Erythroblast (primary cell): ENCODE data around the gene TPO.

Experiments
- DNase-seq, 2 experiments: peaks; one replicate each; lab custom pipeline; 2025; lab: John Stamatoyannopoulos, UW
- GATA1 ChIP-seq: IDR thresholded peaks from 2 replicates; pipeline ENCODE4 v1.6.1; 2011; ENCODE audit warnings: low read depth, mild to moderate bottlenecking, control low read depth, low read length, moderate library complexity
- POLR2A ChIP-seq: IDR thresholded peaks from 2 replicates; pipeline ENCODE4 v1.6.1; 2011; ENCODE audit warnings: mild to moderate bottlenecking, low read length

TPO gene

DNA sequence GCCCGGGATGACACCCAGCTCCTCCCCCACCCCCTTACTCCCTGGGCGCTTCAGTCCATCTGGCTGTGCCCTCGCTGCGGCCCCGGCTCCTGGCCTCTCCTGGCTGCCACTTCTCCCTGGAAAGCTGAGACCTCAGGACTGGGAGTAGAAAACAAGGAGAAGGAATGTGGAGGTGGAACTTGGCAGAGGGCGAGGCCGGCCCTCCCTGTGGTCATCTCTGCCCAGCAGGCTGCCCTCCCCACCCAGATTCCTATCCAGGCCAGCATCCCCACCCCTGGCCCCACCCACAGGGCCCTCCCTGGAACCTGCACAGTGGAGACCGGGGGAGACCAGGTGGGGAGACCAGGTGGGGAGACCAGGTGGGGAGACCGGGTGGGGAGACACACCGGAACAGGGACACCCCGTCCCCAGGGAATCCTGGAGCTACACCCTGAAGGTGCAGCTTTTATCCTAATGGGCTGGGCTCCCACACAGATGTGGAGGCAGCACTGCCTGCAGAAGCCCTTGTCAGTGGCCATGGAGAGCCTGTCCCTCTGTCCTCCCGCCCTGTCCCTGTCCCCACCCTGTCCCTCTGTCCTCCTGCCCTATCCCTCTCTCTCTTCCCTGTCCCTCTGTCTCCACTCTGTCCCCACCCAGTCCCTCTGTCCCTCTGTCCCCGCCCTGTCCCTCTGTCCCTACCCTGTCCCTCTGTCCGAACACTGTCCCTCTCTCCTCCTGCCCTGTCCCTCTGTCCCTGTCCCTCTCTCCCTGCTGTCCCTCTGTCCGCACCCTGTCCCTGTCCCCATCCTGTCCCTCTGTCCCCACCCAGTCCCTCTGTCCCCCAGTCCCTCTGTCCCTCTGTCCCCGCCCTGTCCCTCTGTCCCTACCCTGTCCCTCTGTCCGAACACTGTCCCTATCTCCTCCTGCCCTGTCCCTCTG is 173.9 kb downstream of the TPO start:
- TF ChIP-seq POLR2A: no peak
- no peak for TF ChIP-seq GATA1
- DNase-seq: no peak

DNA sequence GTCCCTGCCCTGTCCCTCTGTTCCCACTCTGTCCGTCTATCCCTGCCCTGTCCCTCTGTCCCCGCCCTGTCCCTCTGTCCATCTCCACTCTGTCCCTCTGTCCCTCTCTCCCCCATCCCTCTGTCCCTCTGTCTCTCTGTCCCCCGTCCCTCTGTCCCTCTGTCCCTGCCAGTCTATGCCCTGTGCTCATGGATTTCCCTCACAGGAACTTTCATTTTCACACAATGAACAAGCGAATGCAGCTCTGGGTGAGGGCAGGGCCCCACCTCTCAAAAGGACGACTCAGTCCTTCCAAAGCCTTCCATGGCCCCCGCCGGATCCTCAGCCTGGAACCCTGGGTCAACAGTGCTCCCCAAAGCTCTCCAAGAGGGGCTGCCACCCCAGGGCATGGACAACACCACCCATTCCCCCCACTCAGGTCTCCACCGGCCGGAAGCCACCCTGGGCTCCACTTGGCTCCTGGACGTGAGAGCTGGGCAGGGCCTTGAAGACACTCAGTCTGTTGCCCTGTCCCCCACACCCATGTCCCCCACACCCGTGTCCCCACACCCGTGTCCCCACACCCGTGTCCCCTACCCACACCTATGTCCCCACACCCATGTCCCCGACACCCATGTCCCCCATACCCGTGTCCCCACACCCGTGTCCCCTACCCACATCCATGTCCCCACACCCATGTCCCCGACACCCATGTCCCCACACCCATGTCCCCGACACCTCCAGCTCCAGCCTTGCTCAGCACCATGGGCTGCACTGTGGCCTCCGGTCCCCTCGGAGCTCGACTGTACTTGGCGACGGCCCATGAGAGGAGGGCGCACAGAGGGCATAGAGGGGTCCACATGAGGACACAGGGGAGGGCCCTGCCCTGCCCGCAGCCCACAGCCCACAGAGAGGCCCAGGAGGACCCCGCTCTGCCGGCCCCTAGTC is 175.1 kb downstream of the TPO start:
- no peak for DNase-seq
- TF ChIP-seq POLR2A: no peak

DNA sequence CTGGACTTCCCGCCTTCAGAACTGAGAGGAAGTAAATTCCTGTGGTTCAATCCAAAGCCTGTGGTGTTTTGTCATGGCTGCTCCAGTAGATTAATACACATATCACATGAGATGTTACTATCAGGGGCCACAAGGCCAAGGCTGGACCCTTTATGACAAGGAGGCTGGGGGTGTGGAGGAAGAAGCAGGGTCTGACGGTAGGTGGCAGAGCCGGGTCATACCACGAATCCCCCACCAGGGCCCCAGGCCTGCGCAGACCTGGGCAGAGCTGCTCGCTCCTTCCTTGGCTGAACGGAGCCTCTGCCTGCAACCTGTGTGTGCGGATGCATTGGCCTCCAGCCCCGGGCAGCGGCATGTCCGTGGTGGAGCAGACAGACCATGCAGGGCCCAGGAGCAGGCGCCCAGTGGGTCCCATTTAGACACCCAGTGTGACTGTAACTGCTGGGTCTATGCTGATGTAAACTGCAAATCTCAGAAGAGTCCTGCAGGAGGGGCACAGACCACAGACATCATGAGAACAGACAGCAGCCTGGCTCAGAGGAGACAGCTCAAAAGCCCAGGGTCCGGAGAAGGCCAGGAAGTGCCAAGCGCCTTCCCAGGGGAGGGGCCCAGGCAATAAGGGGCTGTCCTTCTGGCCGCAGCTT is 175.8 kb downstream of the TPO start:
- no peak for TF ChIP-seq GATA1
- no peak for TF ChIP-seq POLR2A
- no peak for DNase-seq

DNA sequence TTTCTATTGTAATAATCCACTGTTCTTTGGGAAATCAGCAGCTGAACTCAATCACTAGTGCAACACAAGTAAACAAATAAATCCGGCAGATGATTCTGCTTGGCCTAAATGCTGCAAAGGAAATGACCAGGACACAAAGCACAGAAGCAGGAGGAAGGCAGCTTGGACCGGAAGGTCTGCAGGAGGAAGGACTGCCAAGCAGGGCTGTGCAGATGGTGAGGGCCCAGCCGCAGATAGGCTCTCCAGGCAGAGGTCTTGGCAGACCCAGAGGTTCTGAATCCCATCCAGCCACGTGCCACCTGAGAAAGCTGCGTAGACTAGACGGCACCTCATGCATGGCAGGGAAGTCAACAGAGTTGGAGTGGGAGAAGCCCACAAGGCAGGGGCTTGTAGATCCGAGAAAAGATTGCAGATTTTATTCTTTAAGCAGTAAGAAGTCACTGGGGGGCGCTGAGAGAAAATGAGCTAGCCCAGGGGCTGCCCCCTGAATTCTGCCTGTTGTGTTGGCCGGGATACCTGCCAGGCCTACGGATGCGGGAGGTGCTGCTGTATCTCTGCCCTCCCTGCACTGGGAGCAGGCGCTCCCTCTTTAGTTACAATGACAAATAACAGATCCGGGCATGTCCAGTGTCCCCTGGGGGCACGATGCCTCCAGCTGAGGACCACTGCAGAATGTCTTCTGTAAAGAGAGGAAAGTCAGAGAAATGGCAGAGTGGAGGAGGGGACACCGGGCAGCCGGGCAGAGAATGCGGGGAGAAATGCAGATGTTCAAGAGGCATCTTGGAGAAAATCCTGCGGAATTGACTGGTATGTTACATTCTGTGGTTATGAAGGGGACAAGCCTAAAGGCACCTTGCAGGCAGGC is 177.6 kb downstream of the TPO start:
- DNase-seq: no peak
- TF ChIP-seq POLR2A (no peak), GATA1 (no peak)

DNA sequence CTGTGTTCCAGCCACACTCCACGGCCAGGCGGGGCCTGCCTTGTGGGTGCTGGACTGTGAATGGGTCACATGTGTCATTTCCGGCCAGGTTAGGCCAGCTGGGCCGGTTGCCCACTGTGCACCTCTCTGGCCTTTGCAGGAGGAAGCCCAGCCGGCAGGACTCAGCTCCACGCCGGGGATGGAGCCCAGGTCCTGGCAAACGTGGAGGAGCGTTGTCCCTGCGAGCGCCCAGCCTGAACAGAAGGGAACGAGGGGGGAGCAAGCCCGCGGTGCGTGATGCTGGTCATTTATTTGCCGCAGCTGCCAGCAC is 178.2 kb downstream of the TPO start:
- DNase-seq: no peak
- TF ChIP-seq GATA1: no peak
- no peak for TF ChIP-seq POLR2A
